Measurements from ENCODE around the gene PPFIA1.

PPFIA1 gene

GRCh38 chr11:70418130-70418529, 147.6 kb downstream of the PPFIA1 start:
- DNase-seq (ENCODE audit: insufficient read length, low spot score) (no peak), FAIRE-seq (no peak)
- no peak for TF ChIP-seq CTCF (IDR thresholded peaks at IDR 0.05; ENCODE audit: insufficient read depth, missing control alignments)

- no peak for DNase-seq (ENCODE audit: insufficient read length, low spot score)
- TF ChIP-seq CTCF (IDR thresholded peaks at IDR 0.05; ENCODE audit: insufficient read depth, missing control alignments): no peak
- no peak for FAIRE-seq
These were observed 149.0 kb downstream of the PPFIA1 start for GRCh38 chr11:70419307-70420007.

DNA sequence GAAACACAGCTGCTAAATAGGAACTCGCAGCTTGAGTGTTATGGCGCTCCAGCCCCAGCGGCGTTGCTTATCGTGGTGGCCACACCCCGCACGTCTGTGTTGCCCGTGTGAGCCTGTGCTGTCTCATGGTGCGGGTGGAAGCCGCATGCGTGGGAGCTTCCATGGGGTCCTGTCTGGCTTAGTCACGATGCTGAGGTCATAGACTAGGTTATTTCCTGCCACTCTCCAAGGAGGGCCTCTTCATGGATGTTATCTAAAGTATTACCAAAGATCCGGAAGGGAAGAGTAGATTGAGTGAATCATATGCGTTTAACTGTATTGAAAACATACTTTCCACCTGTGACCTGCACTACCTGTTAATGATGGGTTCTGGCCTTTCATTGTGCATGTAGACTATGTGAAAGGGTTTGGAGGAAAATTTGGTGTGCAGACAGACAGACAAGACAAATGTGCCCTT, 149.5 kb downstream of the PPFIA1 start:
- FAIRE-seq: no peak
- no peak for DNase-seq (ENCODE audit: insufficient read length, low spot score)
- no peak for TF ChIP-seq CTCF (IDR thresholded peaks at IDR 0.05; ENCODE audit: insufficient read depth, missing control alignments)

DNA sequence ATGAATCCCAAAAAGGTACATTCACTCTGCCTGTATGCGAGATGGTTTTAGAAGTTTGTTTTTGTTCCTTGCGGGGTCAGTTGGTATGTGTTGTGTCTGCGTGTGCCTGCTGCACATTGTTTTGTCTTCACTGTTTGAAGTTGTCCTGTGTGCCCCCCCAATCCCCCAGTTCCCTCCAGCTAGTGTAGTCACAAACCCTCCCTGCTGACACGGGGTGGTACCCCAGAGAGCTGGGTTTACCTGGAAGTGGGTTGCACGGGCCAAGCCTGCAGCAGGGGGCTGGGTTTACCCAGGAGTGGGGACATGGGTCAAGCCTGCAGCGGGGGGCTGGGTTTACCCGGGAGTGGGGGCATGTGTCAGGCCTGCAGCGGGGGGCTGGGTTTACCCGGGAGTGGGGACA, 150.0 kb downstream of the PPFIA1 start:
- TF ChIP-seq CTCF (IDR thresholded peaks at IDR 0.05; ENCODE audit: insufficient read depth, missing control alignments): no peak
- DNase-seq (ENCODE audit: insufficient read length, low spot score) (no peak), FAIRE-seq (no peak)

GRCh38 chr11:70421123-70421522, 150.6 kb downstream of the PPFIA1 start:
- TF ChIP-seq CTCF (IDR thresholded peaks at IDR 0.05; ENCODE audit: insufficient read depth, missing control alignments): no peak
- DNase-seq (ENCODE audit: insufficient read length, low spot score) (no peak), FAIRE-seq (no peak)

DNA sequence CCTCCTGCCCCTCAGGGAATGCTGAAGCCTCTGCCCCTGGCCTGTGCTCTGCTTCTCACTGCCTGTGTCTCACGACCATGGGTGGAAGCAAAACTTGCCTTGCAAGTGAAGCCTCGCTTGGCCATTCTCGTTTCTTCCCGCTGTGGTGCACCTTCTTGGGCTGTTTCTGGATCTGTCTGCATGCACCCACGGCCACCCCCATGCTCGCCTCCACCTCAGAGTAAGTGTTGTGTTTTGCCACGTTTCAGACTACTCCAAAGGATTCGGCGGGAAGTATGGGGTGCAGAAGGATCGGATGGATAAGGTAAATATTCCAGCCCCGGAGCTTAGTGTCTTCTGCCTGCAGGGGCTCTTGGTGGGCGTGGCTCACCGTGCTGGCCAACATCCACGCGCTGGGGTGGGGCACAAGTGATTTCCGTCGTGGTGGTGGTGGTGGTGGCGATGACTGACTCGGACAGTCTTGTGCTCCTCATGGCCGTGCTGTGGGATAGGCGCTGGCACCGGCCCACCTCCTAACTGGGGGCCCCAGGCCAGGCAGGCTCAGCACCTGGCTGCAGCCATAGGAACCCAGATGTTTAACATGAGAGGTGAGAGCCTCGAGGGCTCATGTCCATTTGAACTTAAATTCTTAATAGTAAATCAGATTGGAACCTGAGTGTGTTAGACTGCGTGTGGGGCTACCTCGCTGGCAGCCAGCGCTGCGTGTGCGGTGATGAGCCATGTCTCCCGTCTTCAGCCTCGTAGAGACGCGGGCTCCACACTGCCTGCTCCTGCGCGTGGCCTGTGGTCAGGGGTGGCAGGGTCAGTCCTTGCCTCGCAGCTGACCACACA, 152.4 kb downstream of the PPFIA1 start:
- DNase-seq (ENCODE audit: insufficient read length, low spot score) (no peak), FAIRE-seq (no peak)

More for the DNA sequence above, 152.4 kb downstream of the PPFIA1 start:
- no peak for TF ChIP-seq CTCF (IDR thresholded peaks at IDR 0.05; ENCODE audit: insufficient read depth, missing control alignments)
